Measurements from ENCODE around the gene BRD3OS. TPM values are rescaled to one million over a fixed set of nuclear protein-coding genes. Genes with fewer than 3 reads are reported as not detected.

BRD3OS gene
- total and polyA plus RNA-seq, 2 of the 13 experiments (the other 11 are each of a cell fraction or from before 2014, with no cell fraction given), result 4.9 to 5.7 TPM

- TF ChIP-seq, protein P1, sequence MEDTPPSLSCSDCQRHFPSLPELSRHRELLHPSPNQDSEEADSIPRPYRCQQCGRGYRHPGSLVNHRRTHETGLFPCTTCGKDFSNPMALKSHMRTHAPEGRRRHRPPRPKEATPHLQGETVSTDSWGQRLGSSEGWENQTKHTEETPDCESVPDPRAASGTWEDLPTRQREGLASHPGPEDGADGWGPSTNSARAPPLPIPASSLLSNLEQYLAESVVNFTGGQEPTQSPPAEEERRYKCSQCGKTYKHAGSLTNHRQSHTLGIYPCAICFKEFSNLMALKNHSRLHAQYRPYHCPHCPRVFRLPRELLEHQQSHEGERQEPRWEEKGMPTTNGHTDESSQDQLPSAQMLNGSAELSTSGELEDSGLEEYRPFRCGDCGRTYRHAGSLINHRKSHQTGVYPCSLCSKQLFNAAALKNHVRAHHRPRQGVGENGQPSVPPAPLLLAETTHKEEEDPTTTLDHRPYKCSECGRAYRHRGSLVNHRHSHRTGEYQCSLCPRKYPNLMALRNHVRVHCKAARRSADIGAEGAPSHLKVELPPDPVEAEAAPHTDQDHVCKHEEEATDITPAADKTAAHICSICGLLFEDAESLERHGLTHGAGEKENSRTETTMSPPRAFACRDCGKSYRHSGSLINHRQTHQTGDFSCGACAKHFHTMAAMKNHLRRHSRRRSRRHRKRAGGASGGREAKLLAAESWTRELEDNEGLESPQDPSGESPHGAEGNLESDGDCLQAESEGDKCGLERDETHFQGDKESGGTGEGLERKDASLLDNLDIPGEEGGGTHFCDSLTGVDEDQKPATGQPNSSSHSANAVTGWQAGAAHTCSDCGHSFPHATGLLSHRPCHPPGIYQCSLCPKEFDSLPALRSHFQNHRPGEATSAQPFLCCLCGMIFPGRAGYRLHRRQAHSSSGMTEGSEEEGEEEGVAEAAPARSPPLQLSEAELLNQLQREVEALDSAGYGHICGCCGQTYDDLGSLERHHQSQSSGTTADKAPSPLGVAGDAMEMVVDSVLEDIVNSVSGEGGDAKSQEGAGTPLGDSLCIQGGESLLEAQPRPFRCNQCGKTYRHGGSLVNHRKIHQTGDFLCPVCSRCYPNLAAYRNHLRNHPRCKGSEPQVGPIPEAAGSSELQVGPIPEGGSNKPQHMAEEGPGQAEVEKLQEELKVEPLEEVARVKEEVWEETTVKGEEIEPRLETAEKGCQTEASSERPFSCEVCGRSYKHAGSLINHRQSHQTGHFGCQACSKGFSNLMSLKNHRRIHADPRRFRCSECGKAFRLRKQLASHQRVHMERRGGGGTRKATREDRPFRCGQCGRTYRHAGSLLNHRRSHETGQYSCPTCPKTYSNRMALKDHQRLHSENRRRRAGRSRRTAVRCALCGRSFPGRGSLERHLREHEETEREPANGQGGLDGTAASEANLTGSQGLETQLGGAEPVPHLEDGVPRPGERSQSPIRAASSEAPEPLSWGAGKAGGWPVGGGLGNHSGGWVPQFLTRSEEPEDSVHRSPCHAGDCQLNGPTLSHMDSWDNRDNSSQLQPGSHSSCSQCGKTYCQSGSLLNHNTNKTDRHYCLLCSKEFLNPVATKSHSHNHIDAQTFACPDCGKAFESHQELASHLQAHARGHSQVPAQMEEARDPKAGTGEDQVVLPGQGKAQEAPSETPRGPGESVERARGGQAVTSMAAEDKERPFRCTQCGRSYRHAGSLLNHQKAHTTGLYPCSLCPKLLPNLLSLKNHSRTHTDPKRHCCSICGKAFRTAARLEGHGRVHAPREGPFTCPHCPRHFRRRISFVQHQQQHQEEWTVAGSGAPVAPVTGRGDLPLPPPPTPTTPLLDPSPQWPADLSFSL (CRISPR knock-in tag; IDR thresholded peaks at IDR 0.05), result 0 out of 2 replicates have a peak, but pooled peaks have one; percentile 43
- TF ChIP-seq, protein P2, sequence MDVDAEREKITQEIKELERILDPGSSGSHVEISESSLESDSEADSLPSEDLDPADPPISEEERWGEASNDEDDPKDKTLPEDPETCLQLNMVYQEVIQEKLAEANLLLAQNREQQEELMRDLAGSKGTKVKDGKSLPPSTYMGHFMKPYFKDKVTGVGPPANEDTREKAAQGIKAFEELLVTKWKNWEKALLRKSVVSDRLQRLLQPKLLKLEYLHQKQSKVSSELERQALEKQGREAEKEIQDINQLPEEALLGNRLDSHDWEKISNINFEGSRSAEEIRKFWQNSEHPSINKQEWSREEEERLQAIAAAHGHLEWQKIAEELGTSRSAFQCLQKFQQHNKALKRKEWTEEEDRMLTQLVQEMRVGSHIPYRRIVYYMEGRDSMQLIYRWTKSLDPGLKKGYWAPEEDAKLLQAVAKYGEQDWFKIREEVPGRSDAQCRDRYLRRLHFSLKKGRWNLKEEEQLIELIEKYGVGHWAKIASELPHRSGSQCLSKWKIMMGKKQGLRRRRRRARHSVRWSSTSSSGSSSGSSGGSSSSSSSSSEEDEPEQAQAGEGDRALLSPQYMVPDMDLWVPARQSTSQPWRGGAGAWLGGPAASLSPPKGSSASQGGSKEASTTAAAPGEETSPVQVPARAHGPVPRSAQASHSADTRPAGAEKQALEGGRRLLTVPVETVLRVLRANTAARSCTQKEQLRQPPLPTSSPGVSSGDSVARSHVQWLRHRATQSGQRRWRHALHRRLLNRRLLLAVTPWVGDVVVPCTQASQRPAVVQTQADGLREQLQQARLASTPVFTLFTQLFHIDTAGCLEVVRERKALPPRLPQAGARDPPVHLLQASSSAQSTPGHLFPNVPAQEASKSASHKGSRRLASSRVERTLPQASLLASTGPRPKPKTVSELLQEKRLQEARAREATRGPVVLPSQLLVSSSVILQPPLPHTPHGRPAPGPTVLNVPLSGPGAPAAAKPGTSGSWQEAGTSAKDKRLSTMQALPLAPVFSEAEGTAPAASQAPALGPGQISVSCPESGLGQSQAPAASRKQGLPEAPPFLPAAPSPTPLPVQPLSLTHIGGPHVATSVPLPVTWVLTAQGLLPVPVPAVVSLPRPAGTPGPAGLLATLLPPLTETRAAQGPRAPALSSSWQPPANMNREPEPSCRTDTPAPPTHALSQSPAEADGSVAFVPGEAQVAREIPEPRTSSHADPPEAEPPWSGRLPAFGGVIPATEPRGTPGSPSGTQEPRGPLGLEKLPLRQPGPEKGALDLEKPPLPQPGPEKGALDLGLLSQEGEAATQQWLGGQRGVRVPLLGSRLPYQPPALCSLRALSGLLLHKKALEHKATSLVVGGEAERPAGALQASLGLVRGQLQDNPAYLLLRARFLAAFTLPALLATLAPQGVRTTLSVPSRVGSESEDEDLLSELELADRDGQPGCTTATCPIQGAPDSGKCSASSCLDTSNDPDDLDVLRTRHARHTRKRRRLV (CRISPR knock-in tag; IDR thresholded peaks at IDR 0.05), result no peak
- TF ChIP-seq ZNF629 (CRISPR knock-in tag; conservative IDR thresholded peaks at IDR 0.05) (peak; percentile 30; the same call in 1 of the 2 replicates), FOXM1 (CRISPR knock-in tag; IDR thresholded peaks at IDR 0.05) (no peak), IKZF4 (CRISPR knock-in tag; IDR thresholded peaks at IDR 0.05; ENCODE audit: borderline replicate concordance, low read depth, not compliant biosample characterization) (no peak), ZNF552 (CRISPR knock-in tag; IDR thresholded peaks at IDR 0.05; ENCODE audit: borderline replicate concordance) (peak; percentile 49; the same call in 1 of the 2 replicates), MTF2 (CRISPR knock-in tag; IDR thresholded peaks at IDR 0.05; ENCODE audit: borderline replicate concordance) (no peak), MZF1 (CRISPR knock-in tag; IDR thresholded peaks at IDR 0.05; ENCODE audit: borderline replicate concordance) (no peak), ZNF563 (CRISPR knock-in tag; IDR thresholded peaks at IDR 0.05) (no peak; the same call in none of the 2 replicates), NFYC (CRISPR knock-in tag; IDR thresholded peaks at IDR 0.05) (peak; percentile 26; the same call in 1 of the 2 replicates), MXD4 (CRISPR knock-in tag; IDR thresholded peaks at IDR 0.05) (peak; percentile 91), TAF15 (IDR thresholded peaks at IDR 0.05; ENCODE audit: low read depth, low read length, poor library complexity, severe bottlenecking) (no peak), ZNF749 (CRISPR knock-in tag; IDR thresholded peaks at IDR 0.05; ENCODE audit: borderline replicate concordance) (peak; percentile 46; the same call in 1 of the 2 replicates), DR1 (CRISPR knock-in tag; IDR thresholded peaks at IDR 0.05) (peak; percentile 13; the same call in 1 of the 2 replicates), ISL2 (CRISPR knock-in tag; IDR thresholded peaks at IDR 0.05) (peak; percentile 34; the same call in 1 of the 2 replicates), ZNF782 (CRISPR knock-in tag; IDR thresholded peaks at IDR 0.05; ENCODE audit: borderline replicate concordance) (peak; percentile 19; the same call in 1 of the 2 replicates), GABPB1 (CRISPR knock-in tag; IDR thresholded peaks at IDR 0.05) (peak; percentile 82), ARNT2 (CRISPR knock-in tag; IDR thresholded peaks at IDR 0.05; ENCODE audit: low read depth) (0 out of 2 replicates have a peak, but pooled peaks have one; percentile 13)
Measured at GRCh38 chr9:133979273-133979920, 45.9 kb upstream of the BRD3OS start (continued).
